ENCODE data around the gene CALCB. TPM values are rescaled to one million over a fixed set of nuclear protein-coding genes. Genes with fewer than 3 reads are reported as not detected.

Gene CALCB
- total and polyA plus RNA-seq, 2 of the 8 experiments (the other 6 are each of a cell fraction or from before 2014, with no cell fraction given), result 3.7 to 4.2 TPM

GRCh38 chr11:15053191-15053685, 20.2 kb upstream of the CALCB start (continued):
- TF ChIP-seq POU5F1 (IDR thresholded peaks at IDR 0.05; ENCODE audit: low read depth, low read length), result no peak
